ENCODE results near the gene FAM222B.

- TF ChIP-seq CTCF (IDR thresholded peaks at IDR 0.05; ENCODE audit: low read depth, low read length, poor library complexity, severe bottlenecking) (no peak), EZH2phosphoT487 (IDR thresholded peaks at IDR 0.05; ENCODE audit: borderline replicate concordance, low read length) (no peak)
These were observed 3.4 kb downstream of the FAM222B start for GRCh38 chr17:28839221-28839620.

Data from DOHH2 (cell line).